HS-27A (cell line): ENCODE data around the gene EYA4.
A peak's percentile ranks its signal among the peaks of the same experiment; 100 is the strongest.

Source experiments
- DNase-seq: peaks from one replicate; pipeline ENCODE4 v3.0.0-alpha.2; 2012; ENCODE audit warnings: low read depth, missing footprints

Gene EYA4

DNA sequence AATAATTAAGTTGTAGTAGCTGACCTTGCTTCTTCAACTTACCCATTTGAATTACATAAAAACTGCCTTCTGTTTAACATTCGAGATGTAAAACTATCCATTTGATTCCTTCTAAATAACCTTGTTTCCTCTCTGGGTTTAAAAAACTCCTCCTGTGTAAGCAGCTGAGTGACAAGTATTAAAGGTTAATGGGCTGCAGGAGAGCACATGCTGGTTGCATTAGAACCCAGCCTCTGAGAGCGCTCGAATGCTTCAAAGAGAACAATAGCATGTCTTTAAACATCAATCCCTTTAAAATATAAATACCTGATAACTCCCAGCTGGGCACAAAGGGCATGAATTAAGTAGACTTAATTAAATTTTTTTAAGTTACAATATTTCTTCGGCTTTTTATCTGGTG lies 215.8 kb downstream of the EYA4 start:
- no peak for DNase-seq

DNA sequence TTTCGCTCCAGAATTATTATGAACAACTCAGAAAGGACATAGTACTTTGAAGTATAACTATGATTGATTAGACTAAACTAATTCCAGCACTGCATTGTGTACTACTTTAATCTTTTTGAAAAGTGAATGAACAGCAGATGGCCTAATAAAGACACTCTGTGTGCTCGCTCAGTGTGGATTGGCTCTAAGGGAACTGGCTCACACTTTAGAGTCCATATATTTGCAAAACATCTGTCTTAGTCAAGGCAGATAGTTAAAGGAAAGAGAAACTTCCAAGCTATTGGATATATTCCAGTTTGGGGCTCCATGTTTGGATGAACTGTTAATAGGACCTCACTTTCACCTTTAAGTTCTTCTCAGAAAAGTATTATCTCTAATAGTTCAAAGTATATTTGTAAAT lies 218.9 kb downstream of the EYA4 start:
- no peak for DNase-seq

DNA sequence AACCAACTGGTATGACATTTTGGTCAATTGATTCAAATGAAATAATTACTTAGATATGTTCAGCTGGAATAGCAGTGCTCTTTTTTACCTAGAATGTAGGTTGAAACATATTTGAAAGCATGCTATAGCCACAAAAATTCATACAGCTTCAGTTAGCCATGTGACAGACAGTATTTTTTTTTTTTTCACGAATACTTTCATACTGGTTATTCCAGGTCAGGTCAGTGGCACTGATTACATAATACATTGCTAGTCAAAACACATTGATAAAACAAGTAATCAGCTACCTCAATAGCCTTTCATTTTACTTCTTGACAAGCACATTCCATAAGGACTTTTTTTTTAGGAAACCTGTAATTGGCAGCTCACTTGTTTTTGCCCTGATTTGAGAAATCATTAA lies 222.6 kb downstream of the EYA4 start:
- no peak for DNase-seq

DNA sequence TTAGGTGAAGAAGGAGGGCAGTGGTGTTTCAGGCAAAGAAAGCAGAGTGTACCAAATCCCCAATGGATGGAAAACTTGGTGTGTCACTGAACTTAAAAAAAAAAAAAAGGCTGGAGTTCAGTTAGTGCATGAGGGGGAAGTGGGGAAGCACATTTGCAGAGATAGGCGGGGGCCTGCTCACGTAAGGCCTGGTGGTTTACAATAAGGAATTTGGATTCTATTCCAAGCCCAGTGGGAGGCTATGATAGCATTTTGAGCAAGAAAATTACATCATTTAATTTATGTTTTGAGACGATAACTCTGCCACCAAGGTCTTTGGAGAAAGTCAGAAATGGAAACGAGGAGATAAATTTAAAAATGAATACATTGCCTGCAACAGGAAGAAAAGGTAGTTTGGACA lies 225.5 kb downstream of the EYA4 start:
- no peak for DNase-seq

DNA sequence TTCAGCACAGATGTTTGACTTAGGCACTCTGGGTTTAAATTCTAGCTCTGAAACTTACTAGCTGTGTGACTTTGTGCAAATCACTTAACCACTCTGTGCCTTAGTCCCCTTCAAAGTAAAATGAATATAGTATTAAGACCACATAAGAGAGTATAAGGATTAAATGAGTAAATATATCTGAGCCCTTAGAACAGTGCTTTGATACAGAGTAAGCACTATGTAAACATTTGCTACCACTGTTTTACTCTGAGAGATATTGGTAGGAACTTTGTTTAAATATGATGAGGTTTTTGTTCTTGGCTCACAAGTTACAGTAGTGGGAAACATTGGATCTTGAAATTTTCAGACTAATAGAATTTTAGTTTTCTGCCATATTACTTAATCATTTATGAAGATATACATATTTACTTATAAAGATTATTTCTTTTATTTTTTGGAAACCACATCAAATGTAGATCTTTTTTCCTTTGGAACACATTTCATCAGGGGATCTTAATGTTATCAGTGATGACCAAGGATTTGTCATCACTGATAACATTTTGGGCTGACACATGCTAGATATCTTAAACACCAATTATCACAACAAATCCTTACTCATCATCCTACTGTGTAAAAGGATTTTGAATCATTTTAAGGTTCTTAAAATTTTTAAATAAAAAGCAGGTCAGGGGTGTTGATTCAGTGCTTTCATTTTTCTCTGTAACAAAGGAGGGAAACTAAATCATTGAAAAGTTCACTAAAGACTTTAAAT lies 226.2 kb downstream of the EYA4 start:
- DNase-seq = no peak

DNA sequence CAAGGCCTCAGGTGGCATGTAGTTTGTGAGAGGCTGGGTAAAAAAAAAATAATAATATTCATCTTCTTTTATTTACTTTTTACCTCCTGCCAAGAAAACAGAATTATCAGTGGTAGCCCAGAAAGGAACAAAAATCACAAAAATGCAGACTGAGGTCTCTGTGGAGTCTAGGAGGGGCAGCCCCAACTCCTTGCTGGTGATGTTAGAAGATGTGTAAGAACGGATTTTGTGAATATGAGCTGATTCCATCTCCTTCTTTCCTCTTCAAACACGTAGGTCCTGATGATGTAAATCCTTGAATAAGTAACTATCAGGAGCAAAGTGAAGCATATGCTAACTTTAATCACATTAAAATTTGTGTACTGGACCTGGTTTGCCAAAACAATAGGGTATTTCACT lies 226.8 kb downstream of the EYA4 start:
- no peak for DNase-seq

DNA sequence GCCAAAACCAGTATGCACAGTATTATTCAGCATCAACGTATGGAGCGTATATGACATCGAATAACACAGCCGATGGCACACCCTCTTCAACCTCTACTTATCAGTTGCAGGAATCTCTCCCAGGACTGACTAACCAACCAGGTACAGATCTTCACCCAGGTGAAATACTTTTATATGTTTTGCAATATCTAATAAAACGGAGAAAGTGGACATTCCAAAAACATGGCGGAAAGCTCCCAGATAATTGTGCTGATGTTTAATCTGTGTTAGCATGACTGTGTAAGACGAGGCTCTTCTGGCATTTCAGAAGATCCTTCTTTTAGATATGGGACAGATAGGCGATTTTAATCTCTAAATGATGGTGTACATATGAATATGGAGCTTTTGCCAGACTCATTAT lies 227.4 kb downstream of the EYA4 start:
- DNase-seq = no peak

DNA sequence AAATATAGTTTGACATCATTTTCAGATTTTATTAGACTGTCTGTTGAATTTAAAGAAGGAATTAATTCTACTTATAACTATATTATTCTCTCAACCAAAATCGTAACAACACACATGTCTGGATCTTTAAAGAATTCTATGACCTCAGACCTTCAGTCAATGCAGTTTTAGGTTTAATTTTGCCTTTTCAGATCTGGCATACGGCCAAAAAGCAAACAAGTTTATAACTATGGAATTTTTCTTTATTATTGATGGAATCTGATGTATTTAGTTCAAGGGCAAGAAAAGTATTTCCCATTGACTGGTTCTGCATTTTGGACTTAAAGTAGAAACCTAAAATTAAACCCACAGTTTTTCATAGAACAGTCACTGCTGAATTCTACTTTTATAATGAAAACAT lies 233.4 kb downstream of the EYA4 start:
- no peak for DNase-seq

DNA sequence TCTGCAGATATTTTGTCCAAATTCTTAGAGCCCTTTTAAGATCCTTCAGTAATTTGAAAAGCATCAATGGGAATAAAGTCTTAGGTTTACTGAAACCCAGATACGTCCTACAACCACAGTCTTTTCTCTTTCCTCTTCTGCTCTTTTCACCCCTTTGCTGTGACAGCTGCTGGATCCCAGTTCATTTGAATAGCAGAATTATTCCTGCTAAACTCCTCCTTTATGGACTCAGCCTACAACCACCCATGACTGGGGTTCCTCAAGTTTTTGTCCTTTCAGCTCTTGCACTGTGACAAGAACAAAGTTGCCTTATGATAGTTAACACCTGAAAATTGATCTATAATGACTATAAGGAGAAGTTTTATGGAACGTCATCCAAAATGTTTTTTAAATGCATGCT lies 237.5 kb downstream of the EYA4 start:
- DNase-seq = no peak

DNA sequence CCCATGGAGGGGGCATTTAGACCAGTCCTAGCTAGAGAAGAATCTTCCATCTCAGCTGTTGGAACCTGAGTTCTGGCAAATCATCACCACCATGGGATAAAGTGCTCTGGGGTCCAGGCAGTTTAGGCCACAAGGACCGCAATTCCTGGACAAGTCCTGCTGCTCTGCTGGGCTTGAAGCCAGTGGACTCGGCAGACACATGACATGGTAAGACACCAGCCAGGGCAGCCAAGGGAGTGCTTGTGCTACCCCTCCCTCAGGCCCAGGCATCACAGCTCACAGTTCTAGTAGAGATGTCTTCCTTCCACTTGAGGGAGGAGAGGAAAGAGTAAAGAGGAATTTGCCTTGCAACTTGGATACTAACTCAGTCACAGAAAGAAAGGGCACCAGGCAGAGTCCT lies 246.0 kb downstream of the EYA4 start:
- no peak for DNase-seq

DNA sequence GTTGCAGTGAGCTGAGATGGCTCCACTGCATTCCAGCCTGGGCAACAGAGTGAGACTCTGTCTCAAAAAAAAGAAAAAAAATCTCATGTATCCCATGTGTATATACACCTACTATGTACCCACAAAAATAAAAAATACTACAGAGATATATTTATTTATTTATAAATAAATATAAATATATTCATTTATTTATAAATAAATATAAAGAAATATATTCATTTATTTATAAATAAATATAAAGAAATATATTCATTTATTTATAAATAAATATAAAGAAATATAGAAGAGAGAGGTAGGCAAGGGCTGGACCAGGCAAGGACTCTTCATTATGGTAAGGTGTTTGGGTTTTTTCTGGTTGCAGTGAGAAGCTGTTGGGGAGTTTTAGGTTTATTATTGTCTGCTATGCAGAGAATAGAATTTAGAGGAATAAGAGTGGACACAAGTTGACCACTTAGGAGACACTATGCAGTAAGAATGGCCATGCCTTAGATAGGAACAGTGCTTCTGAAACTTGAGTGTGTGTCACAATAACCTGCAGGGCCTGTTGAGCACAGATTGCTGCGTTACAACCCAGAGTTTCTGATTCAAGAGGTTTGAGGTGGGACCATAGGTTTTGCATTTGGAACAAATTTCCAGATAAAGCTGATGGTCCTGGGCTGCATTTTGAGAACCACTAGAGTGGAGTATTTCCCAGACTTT lies 254.2 kb downstream of the EYA4 start:
- DNase-seq = no peak

DNA sequence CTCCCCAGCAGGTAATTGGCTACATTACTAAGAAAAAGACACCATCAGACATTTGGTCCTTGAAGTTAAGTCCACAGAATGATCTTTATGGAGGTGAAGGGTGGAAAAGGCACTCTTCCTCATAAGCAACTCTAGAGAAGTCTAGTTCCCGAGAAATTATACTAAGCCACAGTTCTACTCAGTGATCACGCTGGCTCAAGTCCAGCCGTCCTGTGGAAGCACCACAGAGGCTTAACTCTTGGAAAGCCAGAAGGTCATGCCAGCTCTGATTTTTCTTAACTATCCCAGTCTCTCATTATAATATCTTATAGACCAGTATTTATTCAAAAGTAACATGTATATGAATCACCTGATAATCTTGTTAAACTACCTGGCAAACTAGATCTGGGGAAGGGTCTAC lies 258.5 kb downstream of the EYA4 start:
- DNase-seq = no peak

DNA sequence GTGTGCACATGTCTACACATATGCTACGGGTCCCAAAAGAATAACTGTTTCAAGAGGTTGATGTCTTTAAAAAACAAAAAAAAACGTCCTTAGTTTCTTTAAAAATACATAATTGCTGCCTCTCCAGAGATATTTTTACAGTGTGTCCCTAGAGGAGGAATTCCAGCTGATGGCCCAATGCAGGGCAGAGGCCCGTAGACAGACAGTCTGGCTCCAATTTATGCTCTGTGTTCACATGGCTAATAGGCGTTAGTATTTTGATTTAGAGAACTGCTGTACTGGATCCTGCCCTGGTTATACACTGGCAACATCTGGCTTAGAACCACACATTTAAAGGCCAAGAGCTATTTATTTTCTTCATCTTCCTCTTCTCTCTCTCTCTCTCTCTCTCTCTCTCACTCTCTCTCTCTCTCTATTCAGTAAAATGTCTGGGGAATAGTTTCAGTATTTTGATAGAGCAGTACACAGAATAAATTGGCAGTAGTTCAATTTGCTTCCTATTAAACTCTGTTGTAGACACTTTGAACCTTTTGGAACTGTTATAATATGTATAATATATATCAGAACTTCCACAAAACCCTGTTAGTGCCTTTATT lies 260.6 kb downstream of the EYA4 start:
- DNase-seq = no peak

DNA sequence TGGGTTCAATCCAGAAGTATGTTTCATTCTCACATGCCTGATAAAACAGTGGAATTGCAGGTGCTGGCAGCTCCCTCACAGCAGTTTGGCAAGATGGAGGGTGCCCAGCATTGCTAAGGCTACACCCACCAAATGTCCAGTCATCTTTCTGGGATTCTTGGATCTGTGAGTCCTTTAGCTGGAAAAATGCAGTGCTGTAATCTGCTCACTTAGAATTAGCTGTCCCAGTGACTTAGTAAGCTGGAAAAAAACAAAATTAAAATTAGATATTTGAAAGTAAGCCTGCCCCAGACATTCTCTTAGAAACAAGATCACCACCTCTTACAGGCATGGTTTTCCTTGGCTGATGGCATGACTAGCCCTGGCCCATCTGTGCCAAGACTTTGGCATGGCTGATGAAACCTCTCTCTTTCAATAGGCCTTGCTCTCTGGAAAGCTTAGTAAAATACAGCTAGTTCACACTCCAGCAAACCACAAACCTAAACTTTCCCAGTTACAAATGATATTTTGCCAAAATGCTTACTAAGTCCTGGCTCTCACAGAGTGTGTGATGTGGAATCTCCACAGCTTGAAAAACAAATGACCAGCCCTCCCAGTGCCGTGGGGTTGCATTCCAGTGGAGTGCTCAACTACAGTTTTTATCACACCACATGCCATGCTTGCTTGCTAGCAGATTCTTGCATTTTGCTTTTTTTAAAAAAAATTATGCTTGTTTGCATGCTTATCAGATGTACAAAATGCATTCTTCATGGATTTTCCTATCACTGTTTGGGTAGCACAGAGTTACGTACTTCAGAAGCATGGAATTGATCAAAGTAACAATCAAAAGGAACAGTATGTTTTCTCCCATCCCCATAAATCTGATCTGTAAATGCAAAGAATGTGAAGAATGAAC lies 261.5 kb downstream of the EYA4 start:
- DNase-seq = peak; percentile 89

DNA sequence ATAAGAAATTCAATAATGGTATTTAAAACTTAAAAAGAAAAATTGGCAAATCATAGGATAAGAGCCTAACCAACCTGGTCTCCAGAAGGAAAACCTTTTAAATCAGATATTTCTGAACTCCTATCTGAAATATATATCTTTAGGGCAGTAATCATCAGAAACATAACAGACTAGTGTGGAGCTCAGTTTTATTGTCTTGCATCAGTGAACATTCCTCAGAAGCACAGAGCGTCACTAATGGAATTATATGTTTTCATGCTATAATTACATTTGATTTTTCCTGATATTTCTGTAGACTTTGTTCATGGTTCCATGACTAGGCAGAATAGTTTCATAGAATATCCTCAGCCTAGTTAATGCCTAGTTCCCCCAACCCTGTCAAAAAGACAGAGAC lies 262.2 kb downstream of the EYA4 start:
- no peak for DNase-seq

DNA sequence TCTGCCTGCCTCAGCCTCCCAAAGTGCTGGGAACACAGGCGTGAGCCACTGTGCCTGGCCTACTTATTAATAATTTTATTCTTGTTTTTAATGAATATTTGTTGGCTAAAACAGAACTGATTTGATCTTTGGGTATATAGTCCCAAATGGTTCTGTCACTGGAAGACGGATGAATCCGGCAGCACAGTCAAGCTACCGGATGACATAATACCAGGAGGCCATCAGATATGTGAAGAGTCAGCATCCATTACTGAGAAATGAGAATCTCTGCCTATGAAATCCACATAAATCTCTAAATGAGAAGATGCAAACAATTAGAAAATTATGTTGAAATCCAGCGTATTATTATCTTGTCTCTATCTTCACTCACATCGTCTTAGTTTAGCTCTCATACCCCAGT lies 263.0 kb downstream of the EYA4 start:
- no peak for DNase-seq

DNA sequence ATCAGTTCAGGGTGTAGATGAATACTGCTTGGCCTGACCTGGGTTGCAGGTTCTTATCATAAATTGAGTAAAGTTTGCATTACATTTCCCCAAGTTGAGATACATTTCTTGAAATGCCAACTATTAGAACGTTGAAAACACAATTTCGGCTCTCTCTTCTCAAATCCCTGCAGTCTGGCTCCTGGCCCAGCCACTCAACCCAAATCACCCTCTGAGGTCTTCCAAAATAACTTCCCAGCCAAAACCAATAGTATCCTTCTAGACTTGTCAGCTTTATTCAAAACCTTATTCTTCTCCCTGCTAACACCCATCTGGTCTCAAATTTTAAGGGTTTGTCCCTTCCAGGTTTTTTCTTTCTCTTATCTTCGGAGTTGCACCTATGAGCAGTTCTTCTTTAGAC lies 263.6 kb downstream of the EYA4 start:
- no peak for DNase-seq

DNA sequence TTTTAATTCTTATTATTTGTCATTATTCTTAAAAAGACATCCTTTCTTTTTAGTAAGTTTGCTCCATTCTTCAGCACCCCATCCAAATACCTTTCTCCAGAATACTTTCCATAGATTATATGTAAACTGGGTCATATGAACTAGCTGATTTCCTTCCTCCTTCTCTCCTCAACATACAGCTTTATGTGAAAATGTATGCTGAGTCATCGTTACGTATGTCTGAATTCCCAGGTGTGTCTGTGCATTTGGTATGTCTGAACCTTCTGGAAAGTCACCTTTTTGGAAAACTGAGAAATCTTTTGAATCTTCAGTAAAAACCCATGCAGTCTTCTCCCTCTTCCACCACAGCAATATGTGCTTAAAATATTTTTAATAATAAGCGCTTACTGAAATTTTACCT lies 264.5 kb downstream of the EYA4 start:
- no peak for DNase-seq

DNA sequence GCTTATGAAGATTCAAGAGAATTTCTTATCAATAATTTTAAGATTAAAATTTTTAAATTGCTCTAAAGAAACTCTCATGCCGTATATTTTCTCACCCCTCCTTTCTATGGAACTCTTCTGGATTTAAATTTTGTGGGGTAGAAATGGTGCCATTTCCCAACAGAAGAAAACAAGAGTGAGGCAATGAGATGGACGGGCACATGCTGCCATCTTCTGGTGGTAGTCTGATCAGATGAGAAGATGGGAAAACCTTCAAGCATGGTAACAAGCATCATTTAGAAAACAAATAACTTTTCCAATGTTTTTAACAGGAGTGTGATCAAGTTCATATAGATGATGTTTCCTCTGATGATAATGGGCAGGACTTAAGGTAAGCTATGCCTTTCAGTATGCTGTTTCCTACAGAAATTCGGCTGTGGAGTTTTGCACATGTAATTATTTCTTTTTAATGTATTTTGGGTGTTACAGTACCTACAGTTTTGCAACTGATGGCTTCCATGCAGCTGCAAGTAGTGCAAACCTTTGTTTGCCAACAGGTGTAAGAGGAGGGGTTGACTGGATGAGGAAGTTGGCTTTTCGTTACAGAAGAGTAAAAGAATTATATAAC lies 271.4 kb downstream of the EYA4 start:
- DNase-seq = peak; percentile 45

DNA sequence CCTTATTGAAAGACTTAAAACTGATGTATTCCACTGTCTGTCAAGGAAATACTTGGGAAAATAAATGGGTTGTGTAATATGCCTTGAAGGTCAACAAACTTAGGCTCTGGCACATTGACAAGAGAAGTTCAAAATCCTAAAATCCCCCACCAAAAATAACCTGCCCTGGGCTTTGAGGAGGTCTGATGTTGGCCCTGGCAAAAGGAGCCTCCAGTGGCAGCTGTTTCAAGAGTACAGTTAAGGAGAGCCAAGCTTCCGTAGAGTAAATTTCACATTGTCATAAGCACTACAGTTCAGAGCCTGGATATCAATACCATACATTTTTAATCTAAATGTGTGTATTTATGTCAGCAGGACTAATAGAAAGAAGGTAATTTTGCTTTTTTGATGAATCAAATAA lies 282.7 kb downstream of the EYA4 start:
- DNase-seq = no peak

DNA sequence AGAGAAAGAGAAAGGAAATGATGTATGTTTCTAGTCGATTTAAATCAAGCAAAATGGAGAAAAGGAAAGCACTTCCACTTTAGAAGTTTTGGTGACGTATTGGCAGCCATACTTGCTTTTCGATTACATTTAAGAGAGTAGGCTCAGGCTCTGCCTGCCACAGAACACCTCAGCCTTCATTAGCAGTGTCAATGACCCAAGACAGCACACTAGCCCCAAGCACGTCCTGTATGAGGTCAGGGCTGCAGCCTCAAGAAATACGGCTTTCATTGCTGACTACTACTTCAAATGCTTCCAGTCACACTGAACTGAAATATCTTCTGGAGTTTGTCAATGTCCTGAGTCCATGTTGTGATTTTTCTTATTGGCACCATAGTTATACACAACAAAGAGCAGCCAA lies 285.3 kb downstream of the EYA4 start:
- no peak for DNase-seq

DNA sequence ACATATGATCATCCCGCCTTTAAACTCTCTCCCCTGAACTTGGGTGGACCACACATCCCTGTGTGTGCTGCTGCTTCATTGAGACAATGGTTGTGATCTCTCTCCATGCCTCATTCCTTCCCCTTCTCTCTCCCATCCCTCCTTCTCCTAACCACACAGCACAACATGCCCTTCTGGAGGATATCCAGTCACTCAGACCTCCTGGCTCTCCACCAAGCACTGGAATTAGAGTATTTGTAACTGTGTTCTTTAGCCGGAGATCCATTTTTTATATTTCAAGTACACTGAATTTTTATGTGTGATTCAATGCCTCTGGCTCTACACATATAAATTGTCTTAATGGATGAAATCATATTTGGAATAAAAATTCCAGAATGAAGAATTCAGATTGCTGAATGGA lies 287.4 kb downstream of the EYA4 start:
- no peak for DNase-seq
